Measurements from ENCODE around the gene PIP5K1B. TPM values are rescaled to one million over a fixed set of nuclear protein-coding genes. Genes with fewer than 3 reads are reported as not detected.

Gene PIP5K1B
- total and polyA plus RNA-seq, 2 experiments from 2014 or later = 1.3 to 2.8 TPM

DNA sequence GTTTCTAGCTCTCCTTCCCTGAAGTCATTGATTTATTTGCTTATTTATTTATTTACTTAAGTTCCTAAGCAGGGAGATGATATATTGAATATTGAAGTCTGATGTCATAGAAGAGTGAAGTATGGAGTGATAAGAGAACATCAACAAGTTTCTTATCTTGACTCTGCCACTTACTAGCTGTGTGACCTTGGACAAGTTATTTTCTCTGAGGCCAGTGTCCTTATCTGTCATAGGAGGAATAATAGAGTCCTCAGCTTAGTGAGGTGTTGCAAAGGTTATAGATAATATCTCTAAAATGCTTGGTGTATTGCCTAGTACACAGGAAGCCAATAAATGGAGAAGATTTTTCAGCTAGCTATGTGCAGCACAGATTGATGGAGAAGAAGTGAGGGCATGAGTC, 32.4 kb upstream of the PIP5K1B start:
- Histone ChIP-seq H3K4me3 (no peak overlapping the region), H3K79me2 (replicated peaks; ENCODE audit: insufficient read depth) (no peaks in the 10 kb centered on the region), H3K4me2 (no peak overlapping the region), H3K4me1 (ENCODE audit: insufficient read depth) (peaks cover 33% of the 10 kb centered on the region), H3K36me3 (ENCODE audit: insufficient read depth) (no peaks in the 10 kb centered on the region), H3F3A (replicated peaks; ENCODE audit: low read depth) (no peaks in the 10 kb centered on the region), H2AFZ (no peak overlapping the region), H3K27ac (ENCODE audit: low read depth) (no peak overlapping the region), H3K27me3 (ENCODE audit: insufficient read depth) (no peaks in the 10 kb centered on the region), H4K20me1 (replicated peaks; ENCODE audit: insufficient read depth) (no peaks in the 10 kb centered on the region), H3K9me2 (ENCODE audit: insufficient read depth) (no peaks in the 10 kb centered on the region)
- no peak for DNase-seq (ENCODE audit: low spot score)
- no peak overlapping the region for H3K4me3 Mint-ChIP-seq
- TF ChIP-seq CTCF (conservative IDR thresholded peaks at IDR 0.05; ENCODE audit: low read depth in 2 of 2) = no peak
- TF ChIP-seq ZNF114 (CRISPR knock-in tag; IDR thresholded peaks at IDR 0.05) = no peak
- TF ChIP-seq, protein P1, sequence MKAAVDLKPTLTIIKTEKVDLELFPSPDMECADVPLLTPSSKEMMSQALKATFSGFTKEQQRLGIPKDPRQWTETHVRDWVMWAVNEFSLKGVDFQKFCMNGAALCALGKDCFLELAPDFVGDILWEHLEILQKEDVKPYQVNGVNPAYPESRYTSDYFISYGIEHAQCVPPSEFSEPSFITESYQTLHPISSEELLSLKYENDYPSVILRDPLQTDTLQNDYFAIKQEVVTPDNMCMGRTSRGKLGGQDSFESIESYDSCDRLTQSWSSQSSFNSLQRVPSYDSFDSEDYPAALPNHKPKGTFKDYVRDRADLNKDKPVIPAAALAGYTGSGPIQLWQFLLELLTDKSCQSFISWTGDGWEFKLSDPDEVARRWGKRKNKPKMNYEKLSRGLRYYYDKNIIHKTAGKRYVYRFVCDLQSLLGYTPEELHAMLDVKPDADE (IDR thresholded peaks at IDR 0.05) = no peak
- no peak for TF ChIP-seq ZNF462 (CRISPR knock-in tag; IDR thresholded peaks at IDR 0.05)
- no peak for TF ChIP-seq POLR2AphosphoS5 (IDR thresholded peaks at IDR 0.05; ENCODE audit: low read depth)
- no peak for TF ChIP-seq CREB1 (CRISPR knock-in tag; IDR thresholded peaks at IDR 0.05; ENCODE audit: low read depth)
- no peak for TF ChIP-seq EZH2 (IDR thresholded peaks at IDR 0.05; ENCODE audit: low read depth, unreplicated experiment)
- TF ChIP-seq, protein P2, sequence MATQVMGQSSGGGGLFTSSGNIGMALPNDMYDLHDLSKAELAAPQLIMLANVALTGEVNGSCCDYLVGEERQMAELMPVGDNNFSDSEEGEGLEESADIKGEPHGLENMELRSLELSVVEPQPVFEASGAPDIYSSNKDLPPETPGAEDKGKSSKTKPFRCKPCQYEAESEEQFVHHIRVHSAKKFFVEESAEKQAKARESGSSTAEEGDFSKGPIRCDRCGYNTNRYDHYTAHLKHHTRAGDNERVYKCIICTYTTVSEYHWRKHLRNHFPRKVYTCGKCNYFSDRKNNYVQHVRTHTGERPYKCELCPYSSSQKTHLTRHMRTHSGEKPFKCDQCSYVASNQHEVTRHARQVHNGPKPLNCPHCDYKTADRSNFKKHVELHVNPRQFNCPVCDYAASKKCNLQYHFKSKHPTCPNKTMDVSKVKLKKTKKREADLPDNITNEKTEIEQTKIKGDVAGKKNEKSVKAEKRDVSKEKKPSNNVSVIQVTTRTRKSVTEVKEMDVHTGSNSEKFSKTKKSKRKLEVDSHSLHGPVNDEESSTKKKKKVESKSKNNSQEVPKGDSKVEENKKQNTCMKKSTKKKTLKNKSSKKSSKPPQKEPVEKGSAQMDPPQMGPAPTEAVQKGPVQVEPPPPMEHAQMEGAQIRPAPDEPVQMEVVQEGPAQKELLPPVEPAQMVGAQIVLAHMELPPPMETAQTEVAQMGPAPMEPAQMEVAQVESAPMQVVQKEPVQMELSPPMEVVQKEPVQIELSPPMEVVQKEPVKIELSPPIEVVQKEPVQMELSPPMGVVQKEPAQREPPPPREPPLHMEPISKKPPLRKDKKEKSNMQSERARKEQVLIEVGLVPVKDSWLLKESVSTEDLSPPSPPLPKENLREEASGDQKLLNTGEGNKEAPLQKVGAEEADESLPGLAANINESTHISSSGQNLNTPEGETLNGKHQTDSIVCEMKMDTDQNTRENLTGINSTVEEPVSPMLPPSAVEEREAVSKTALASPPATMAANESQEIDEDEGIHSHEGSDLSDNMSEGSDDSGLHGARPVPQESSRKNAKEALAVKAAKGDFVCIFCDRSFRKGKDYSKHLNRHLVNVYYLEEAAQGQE (IDR thresholded peaks at IDR 0.05; ENCODE audit: unreplicated experiment) = no peak
- no peak for TF ChIP-seq EZH2phosphoT487 (IDR thresholded peaks at IDR 0.05; ENCODE audit: unreplicated experiment)
- no peak for TF ChIP-seq JUNB (IDR thresholded peaks at IDR 0.05; ENCODE audit: unreplicated experiment)
- TF ChIP-seq ZNF331 (CRISPR knock-in tag; IDR thresholded peaks at IDR 0.05; ENCODE audit: low read depth) = no peak
- no peak for TF ChIP-seq STAT1 (IDR thresholded peaks at IDR 0.05; ENCODE audit: unreplicated experiment)
- no peak for TF ChIP-seq NANOG (IDR thresholded peaks at IDR 0.05; ENCODE audit: borderline replicate concordance)
- peaks cover 6% of the 10 kb centered on the region for H3K27me3 Mint-ChIP-seq (ENCODE audit: insufficient read depth, low read depth, poor library complexity)
- no peak overlapping the region for H3K27ac Mint-ChIP-seq
- H3K4me1 Mint-ChIP-seq = peaks cover 27% of the 10 kb centered on the region
- H3K36me3 Mint-ChIP-seq (ENCODE audit: low read depth) = no peaks in the 10 kb centered on the region
- no peak for ATAC-seq
- H3K9me3 Mint-ChIP-seq = no peaks in the 10 kb centered on the region

All from GM23338 (cell line).